ENCODE data around the gene KRTAP4-7. TPM values are rescaled to one million over a fixed set of nuclear protein-coding genes. Genes with fewer than 3 reads are reported as not detected.
"Not testable (repeated sequence)": the region's sequence is repeated elsewhere in the genome, so short reads cannot be mapped to it uniquely, and the experiment has no call there.

Gene KRTAP4-7
- total RNA-seq, 2 donors from 2014 or later, result not detected

DNA sequence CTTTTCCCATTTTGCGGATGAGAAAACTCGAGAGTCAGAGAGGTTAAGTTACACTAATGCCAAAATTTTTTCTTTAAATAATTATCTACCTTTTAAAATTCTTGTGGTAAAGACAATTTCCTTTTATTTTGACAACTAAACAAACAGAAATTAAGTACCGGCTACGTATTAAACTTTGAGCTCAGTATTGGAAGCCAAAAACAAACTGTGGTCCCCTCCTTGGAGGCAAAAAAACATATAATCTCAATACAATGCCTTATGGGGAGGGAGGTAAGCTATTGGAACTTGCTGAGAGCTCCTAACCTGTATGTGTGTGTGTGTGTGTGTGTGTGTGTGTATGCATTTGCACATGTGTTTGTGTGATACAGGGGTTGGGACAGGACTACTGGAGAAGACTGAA, 20.5 kb upstream of the KRTAP4-7 start:
- TF ChIP-seq, protein P1, sequence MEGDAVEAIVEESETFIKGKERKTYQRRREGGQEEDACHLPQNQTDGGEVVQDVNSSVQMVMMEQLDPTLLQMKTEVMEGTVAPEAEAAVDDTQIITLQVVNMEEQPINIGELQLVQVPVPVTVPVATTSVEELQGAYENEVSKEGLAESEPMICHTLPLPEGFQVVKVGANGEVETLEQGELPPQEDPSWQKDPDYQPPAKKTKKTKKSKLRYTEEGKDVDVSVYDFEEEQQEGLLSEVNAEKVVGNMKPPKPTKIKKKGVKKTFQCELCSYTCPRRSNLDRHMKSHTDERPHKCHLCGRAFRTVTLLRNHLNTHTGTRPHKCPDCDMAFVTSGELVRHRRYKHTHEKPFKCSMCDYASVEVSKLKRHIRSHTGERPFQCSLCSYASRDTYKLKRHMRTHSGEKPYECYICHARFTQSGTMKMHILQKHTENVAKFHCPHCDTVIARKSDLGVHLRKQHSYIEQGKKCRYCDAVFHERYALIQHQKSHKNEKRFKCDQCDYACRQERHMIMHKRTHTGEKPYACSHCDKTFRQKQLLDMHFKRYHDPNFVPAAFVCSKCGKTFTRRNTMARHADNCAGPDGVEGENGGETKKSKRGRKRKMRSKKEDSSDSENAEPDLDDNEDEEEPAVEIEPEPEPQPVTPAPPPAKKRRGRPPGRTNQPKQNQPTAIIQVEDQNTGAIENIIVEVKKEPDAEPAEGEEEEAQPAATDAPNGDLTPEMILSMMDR (IDR thresholded peaks at IDR 0.05), result no peak
- H3K36me3 ChIP-seq, result no peaks in the 10 kb centered on the region
- no peak overlapping the region for H3K4me3 ChIP-seq
- no peaks in the 10 kb centered on the region for H3K27me3 ChIP-seq (replicated peaks; ENCODE audit: insufficient read depth)
- no peak for ATAC-seq (ENCODE audit: insufficient number of reproducible peaks, low FRiP score, low read depth)
- H3K27ac ChIP-seq, result no peak overlapping the region
- H3K9me3 ChIP-seq, result no peaks in the 10 kb centered on the region
- H3K4me1 ChIP-seq (ENCODE audit: control insufficient read depth in 1 of 2, low read depth in 2 of 2), result peaks cover 23 to 33% of the 10 kb centered on the region in 2 donors
- no peak for DNase-seq (ENCODE audit: low spot score)

DNA sequence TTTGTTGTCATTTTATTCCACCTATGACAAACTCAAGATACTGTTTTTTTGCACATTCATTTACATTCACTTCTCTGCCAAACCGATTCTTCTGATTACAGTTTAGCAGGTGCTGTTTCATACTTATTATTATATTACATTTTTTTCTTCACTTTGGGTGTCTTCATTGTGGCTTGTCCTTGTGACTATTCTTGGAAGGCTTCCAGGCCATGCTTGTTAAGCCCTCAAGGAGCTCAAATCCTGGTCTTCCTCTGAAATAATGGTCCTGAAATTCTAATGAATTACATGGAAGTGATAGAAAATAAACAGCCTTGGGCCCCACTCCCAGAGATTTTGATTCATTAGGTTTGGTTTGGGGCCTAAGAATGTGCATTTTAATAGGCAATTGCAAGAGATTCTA, 19.6 kb upstream of the KRTAP4-7 start:
- no peak overlapping the region for H3K4me3 ChIP-seq
- TF ChIP-seq, protein P1 (IDR thresholded peaks at IDR 0.05), result no peak
- no peak for DNase-seq (ENCODE audit: low spot score)

DNA sequence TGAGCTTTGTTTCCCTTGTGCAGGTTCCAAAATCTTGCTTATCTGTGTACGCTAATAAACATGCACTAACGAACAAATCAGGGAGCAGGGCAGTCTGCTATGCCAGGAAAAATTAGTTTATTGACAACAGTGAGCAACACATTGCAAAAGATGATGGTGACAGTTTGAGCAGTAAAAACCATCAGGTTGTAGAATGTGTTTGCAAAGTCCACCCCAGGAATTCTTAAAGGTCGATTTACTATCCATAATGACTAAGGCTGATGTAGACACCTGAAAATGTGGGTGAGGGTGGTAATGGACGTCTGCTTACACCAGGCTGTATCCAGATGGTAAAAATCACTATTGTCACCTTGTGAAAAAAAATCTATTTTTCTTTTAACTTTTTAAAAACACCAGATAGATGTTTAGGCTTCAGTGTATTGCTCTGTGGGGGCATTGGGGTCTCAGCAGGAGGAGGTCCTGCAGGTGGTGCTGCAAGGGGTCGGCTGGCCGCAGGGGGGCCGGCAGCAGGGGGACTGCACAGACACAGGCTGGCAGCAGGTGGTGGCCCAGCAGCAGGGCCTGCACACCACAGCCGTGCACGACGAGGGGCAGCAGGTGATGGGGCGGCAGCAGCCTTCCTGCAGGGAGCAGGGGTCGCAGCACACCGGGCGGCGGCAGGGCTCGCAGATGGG, 18.8 kb upstream of the KRTAP4-7 start:
- H3K4me1 ChIP-seq (ENCODE audit: control insufficient read depth in 1 of 2, low read depth in 2 of 2), result peaks cover 23 to 30% of the 10 kb centered on the region in 2 donors
- not testable (repeated sequence) for H3K27me3 ChIP-seq (replicated peaks; ENCODE audit: insufficient read depth); H3K4me3 ChIP-seq; H3K36me3 ChIP-seq; H3K27ac ChIP-seq; H3K9me3 ChIP-seq; DNase-seq (ENCODE audit: low spot score); ATAC-seq (ENCODE audit: insufficient number of reproducible peaks, low FRiP score, low read depth)

More for the DNA sequence above, 19.6 kb upstream of the KRTAP4-7 start:
- Histone ChIP-seq H3K9me3 (no peaks in the 10 kb centered on the region), H3K4me1 (ENCODE audit: control insufficient read depth in 1 of 2, low read depth in 2 of 2) (peaks cover 23 to 33% of the 10 kb centered on the region in 2 donors), H3K36me3 (no peaks in the 10 kb centered on the region), H3K27me3 (replicated peaks; ENCODE audit: insufficient read depth) (no peaks in the 10 kb centered on the region), H3K27ac (no peak overlapping the region)
- no peak for ATAC-seq (ENCODE audit: insufficient number of reproducible peaks, low FRiP score, low read depth)

DNA sequence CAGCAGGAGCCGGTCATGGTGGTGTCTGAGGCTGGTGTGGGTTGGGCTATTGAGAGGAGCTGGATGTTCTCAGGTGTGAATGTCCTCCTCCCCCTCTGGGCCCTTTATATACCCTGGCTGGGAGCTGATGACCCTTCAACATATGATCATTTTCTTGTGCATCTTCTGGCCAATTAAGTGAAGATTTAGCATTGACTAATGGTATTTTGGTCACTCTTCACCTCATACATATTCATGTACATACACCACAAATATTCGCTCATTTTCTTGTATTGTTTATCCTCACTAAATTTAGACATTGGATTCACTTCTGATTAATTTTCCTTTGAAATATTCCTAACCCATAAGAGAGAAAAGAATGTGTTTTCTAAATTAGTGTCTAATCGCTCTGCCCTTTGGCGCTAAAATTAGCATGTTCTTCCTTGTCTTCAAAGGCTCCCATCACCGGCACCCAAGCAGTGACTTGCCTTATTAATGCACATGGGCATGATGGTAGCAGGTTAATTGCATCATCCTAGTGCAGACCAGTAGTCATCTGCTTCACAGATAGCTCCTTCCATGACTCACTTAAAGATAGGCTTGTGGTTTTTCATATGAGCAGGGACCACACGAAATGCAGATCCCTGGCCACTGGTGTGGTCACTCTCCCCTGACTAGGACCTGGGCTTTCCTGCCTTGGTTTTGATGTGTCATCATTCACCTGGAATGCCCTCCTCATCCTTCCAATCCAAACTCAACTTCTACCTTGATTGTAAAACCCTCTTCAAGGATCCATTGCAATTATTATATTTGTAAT, 17.9 kb upstream of the KRTAP4-7 start, which contains the start of gene KRTAP2-4:
Gene KRTAP2-4 (minus strand): TSS at position 51 of the 796 bp plus-strand sequence. CDS start 34 bp downstream, at position 17.
- ATAC-seq (ENCODE audit: insufficient number of reproducible peaks, low FRiP score, low read depth) (no peak), DNase-seq (ENCODE audit: low spot score) (no peak)
- Histone ChIP-seq H3K36me3 (no peaks in the 10 kb centered on the region), H3K27ac (no peak within 1 kb of the TSS), H3K4me3 (no peak within 1 kb of the TSS), H3K27me3 (replicated peaks; ENCODE audit: insufficient read depth) (no peaks in the 10 kb centered on the region), H3K4me1 (ENCODE audit: control insufficient read depth in 1 of 2, low read depth in 2 of 2) (peaks cover 18 to 21% of the 10 kb centered on the region in 2 donors), H3K9me3 (no peaks in the 10 kb centered on the region)
- TF ChIP-seq, protein P1 (IDR thresholded peaks at IDR 0.05), result no peak

DNA sequence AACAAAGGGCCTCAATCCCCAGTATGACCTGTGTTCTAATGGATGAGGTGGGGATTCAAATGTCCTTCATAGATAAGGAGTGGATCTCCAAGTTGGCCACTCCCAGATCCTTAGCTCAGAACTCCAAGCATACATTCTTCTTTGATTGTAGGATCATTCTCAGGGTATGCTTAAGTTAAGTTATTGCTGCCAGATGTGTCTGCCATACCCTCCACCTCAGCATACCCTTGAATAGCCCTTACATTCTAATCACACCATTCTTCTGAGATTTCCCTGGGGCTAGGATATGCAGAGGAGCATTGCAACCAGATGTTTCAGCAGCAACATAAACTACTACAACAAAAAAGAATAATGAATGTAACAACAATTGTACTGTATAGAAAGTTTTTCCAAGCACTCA, 16.7 kb upstream of the KRTAP4-7 start:
- TF ChIP-seq, protein P1 (IDR thresholded peaks at IDR 0.05), result no peak
- ATAC-seq (ENCODE audit: insufficient number of reproducible peaks, low FRiP score, low read depth), result no peak
- Histone ChIP-seq H3K4me1 (ENCODE audit: control insufficient read depth in 1 of 2, low read depth in 2 of 2) (peaks cover 9% of the 10 kb centered on the region in 2 donors), H3K27me3 (replicated peaks; ENCODE audit: insufficient read depth) (no peaks in the 10 kb centered on the region), H3K27ac (no peak overlapping the region), H3K36me3 (no peaks in the 10 kb centered on the region), H3K9me3 (no peaks in the 10 kb centered on the region), H3K4me3 (no peak overlapping the region)
- DNase-seq (ENCODE audit: low spot score), result no peak
